SU-DHL-6 (cell line): ENCODE results near the gene JADE2.
"Not testable (repeated sequence)": the region's sequence is repeated elsewhere in the genome, so short reads cannot be mapped to it uniquely, and the experiment has no call there.

Experiments used
- H2AFZ ChIP-seq: fragments of 200-600 bp; sonication (generic); 2 replicates; pipeline ENCODE4 v1.6.1; 2014; ENCODE audit warnings: low read depth, mild to moderate bottlenecking, moderate library complexity, mixed read lengths, antibody characterized with exemption, low read length; ENCODE audit not compliant: severe bottlenecking
- H3F3A ChIP-seq: fragments of 200-600 bp; shearing (Covaris generic); 2 replicates; pipeline ENCODE4 v1.6.0; 2016; ENCODE audit warnings: antibody characterized with exemption, mild to moderate bottlenecking; ENCODE audit not compliant: insufficient read depth
- H3K27ac ChIP-seq: fragments of 200-600 bp; sonication (generic); 2 replicates; pipeline ENCODE4 v1.5.1; 2016; ENCODE audit warnings: low read depth, mild to moderate bottlenecking, low read length, moderate library complexity, mixed read lengths
- H3K27me3 ChIP-seq: fragments of 200-600 bp; sonication (generic), shearing (Covaris generic); 2 replicates; pipeline ENCODE4 v1.6.0; 2014; ENCODE audit warnings: mild to moderate bottlenecking, low read length
- H3K36me3 ChIP-seq: fragments of 200-600 bp; sonication (generic); 2 replicates; pipeline ENCODE4 v1.6.1; 2014; ENCODE audit warnings: mild to moderate bottlenecking, low read length, mixed read lengths
- H3K4me2 ChIP-seq: fragments of 300-600, 200-600 bp; shearing (Covaris generic), sonication (generic); 2 replicates; pipeline ENCODE4 v1.6.0; 2014; ENCODE audit warnings: low read length, low read depth, mild to moderate bottlenecking; ENCODE audit not compliant: poor library complexity, severe bottlenecking
- H3K4me3 ChIP-seq: fragments of 200-600 bp; sonication (generic); 2 replicates; pipeline ENCODE4 v1.5.1; 2014; ENCODE audit warnings: antibody characterized with exemption, low read length, mild to moderate bottlenecking, mixed read lengths; ENCODE audit not compliant: insufficient read depth, poor library complexity, severe bottlenecking
- H3K79me2 ChIP-seq: fragments of 200-600 bp; sonication (generic); 2 replicates; pipeline ENCODE4 v1.6.1; 2014; ENCODE audit warnings: mild to moderate bottlenecking, low read length, moderate library complexity; ENCODE audit not compliant: insufficient read depth
- H3K9ac ChIP-seq: fragments of 200-600 bp; sonication (generic); 2 replicates; pipeline ENCODE4 v1.7.0; 2014; ENCODE audit warnings: mild to moderate bottlenecking, low read length
- H3K9me2 ChIP-seq: fragments of 200-600 bp; sonication (generic); replicated peaks from 2 replicates; pipeline ENCODE4 v1.6.1; 2014; ENCODE audit warnings: low read length; ENCODE audit not compliant: insufficient read depth
- H3K9me3 ChIP-seq: fragments of 200-600 bp; sonication (generic); 2 replicates; pipeline ENCODE4 v1.6.1; 2014; ENCODE audit warnings: low read length, mixed read lengths; ENCODE audit not compliant: insufficient read depth
- H4K20me1 ChIP-seq: fragments of 200-600 bp; sonication (generic); 2 replicates; pipeline ENCODE4 v1.6.1; 2014; ENCODE audit warnings: low read depth, mild to moderate bottlenecking, antibody characterized with exemption, low read length, moderate library complexity, mixed read lengths
- EZH2phosphoT487 ChIP-seq: fragments of 200-600 bp; sonication (generic), shearing (Covaris generic); conservative IDR thresholded peaks from 2 replicates; pipeline ENCODE4 v1.6.1; 2018; ENCODE audit warnings: mild to moderate bottlenecking, antibody characterized with exemption, low read length, moderate library complexity, mixed read lengths
- TF ChIP-seq, protein P1 (sequence below): fragments of 200-600 bp; sonication (generic); IDR thresholded peaks from one replicate; pipeline ENCODE4 v1.5.1; 2017; ENCODE audit warnings: antibody characterized with exemption, mild to moderate bottlenecking, low read length, moderate library complexity; ENCODE audit not compliant: insufficient read depth, poor library complexity, severe bottlenecking

JADE2 gene

DNA sequence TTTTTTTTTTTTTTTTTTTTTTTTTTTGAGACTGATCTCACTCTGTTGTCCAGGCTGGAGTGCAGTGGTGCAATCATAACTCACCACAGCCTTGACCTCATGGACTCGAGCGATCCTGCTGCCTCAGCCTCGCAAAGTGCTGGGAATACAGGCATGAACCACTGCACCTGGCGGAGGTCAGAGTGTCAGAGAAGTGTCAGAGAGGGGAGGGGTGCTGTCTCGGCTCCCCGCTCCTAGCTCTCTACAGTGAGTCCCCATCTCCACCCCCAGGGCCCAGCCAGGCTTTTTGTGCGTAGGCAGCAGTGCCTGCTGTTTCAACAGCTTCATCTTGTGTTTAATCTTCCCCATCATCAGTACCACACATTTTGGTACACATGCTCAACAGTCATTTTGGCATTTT is 68.9 kb downstream of the JADE2 start:
- Histone ChIP-seq H3K79me2 (no peaks in the 10 kb centered on the region), H3K27me3 (no peaks in the 10 kb centered on the region), H2AFZ (no peak overlapping the region), H4K20me1 (no peaks in the 10 kb centered on the region), H3K36me3 (no peaks in the 10 kb centered on the region), H3K9me2 (no peaks in the 10 kb centered on the region), H3K4me2 (no peak overlapping the region), H3K27ac (no peak overlapping the region), H3F3A (no peaks in the 10 kb centered on the region), H3K4me3 (no peak overlapping the region), H3K9ac (no peak overlapping the region), H3K9me3 (no peaks in the 10 kb centered on the region)
- TF ChIP-seq, protein P1, sequence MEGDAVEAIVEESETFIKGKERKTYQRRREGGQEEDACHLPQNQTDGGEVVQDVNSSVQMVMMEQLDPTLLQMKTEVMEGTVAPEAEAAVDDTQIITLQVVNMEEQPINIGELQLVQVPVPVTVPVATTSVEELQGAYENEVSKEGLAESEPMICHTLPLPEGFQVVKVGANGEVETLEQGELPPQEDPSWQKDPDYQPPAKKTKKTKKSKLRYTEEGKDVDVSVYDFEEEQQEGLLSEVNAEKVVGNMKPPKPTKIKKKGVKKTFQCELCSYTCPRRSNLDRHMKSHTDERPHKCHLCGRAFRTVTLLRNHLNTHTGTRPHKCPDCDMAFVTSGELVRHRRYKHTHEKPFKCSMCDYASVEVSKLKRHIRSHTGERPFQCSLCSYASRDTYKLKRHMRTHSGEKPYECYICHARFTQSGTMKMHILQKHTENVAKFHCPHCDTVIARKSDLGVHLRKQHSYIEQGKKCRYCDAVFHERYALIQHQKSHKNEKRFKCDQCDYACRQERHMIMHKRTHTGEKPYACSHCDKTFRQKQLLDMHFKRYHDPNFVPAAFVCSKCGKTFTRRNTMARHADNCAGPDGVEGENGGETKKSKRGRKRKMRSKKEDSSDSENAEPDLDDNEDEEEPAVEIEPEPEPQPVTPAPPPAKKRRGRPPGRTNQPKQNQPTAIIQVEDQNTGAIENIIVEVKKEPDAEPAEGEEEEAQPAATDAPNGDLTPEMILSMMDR = no peak
- no peak for TF ChIP-seq EZH2phosphoT487

DNA sequence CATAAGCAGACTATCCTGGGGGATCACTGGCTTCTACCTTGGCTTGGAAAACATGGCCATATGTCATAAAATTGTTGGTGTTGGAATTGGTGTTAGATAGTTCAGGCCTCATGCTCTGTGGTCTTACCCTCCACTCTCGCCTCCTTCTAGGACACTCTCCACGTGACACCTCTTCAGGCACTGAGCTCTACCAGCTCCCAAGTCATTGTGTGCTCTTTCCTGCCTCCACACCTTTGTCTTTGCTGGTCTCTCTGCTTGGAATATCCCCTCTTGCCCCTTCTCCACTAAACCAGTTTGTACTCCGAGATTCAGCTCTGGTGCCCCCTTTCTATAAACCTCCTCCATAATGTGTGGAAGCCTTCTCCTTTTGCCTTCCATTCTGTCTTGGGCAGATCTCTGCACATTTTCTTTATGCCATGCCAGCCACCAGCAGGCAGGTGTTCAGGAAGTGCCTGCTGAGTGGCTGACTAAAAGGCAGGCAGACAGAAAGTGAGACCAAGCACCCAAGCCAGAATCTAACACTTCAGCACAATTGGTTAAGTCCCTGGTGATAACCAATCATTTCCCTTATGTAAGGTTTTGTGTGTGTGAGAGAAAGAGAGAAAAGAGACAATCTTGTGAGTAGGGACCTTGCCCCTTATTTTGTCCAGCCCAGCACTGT is 69.5 kb downstream of the JADE2 start:
- no peak overlapping the region for H3K4me2 ChIP-seq

DNA sequence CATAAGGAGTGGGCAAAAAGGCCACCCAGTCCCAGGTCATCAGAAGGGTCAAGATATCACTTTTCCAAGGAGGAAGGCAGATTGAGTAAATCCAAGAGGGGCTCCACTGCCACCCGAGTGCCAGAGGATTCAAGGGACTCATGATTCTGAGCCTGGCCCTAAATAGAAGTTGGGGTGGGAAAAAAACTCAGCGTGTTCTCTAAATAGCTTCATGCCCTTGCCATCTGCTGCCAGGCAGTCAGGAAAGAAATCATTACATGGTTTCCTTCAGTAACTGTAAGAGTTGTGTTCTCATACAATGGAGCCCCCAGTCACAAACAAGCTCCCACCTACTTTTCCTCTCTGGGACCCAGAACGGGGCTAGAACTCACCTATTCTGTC is 70.0 kb downstream of the JADE2 start:
- no peaks in the 10 kb centered on the region for H3K9me2 ChIP-seq
- H3K9ac ChIP-seq = no peak overlapping the region
- H2AFZ ChIP-seq = no peak overlapping the region
- no peaks in the 10 kb centered on the region for H3K36me3 ChIP-seq
- H4K20me1 ChIP-seq = no peaks in the 10 kb centered on the region
- no peak overlapping the region for H3K4me3 ChIP-seq
- H3F3A ChIP-seq = no peaks in the 10 kb centered on the region
- no peaks in the 10 kb centered on the region for H3K27me3 ChIP-seq
- H3K4me2 ChIP-seq = no peak overlapping the region
- no peaks in the 10 kb centered on the region for H3K9me3 ChIP-seq
- H3K79me2 ChIP-seq = no peaks in the 10 kb centered on the region
- H3K27ac ChIP-seq = no peak overlapping the region
- TF ChIP-seq, protein P1 = no peak
- TF ChIP-seq EZH2phosphoT487 = no peak

More for the DNA sequence above, 69.5 kb downstream of the JADE2 start:
- TF ChIP-seq EZH2phosphoT487 = no peak
- TF ChIP-seq, protein P1 = no peak
- Histone ChIP-seq H3K36me3 (no peaks in the 10 kb centered on the region), H3K27ac (no peak overlapping the region), H3F3A (no peaks in the 10 kb centered on the region), H3K27me3 (no peaks in the 10 kb centered on the region), H3K9me2 (no peaks in the 10 kb centered on the region), H3K9ac (no peak overlapping the region), H4K20me1 (no peaks in the 10 kb centered on the region), H3K4me3 (no peak overlapping the region), H3K79me2 (no peaks in the 10 kb centered on the region), H3K9me3 (no peaks in the 10 kb centered on the region), H2AFZ (no peak overlapping the region)

DNA sequence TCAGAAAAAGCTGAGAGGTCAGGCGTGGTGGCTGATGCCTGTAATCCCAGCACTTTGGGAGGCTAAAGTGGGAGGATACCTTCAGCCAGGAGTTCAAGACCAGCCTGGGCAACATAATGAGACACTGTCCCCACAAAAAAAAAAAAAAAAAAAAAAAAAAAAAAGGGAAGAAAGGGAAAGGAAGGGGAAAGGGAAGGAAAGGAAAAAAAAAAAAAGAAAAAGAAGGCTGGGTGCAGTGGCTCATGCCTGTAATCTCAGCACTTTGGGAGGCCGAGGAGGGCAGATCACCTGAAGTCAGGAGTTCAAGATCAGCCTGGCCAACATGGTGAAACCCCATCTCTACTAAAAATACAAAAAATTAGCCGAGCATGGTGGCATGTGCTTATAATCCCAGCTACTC is 74.3 kb downstream of the JADE2 start:
- H3K4me3 ChIP-seq, H3K4me2 ChIP-seq: not testable (repeated sequence)

More for the DNA sequence above, 74.3 kb downstream of the JADE2 start:
- H3K9ac ChIP-seq, H3K27me3 ChIP-seq, H3K9me2 ChIP-seq, H4K20me1 ChIP-seq, H2AFZ ChIP-seq, H3K27ac ChIP-seq, H3K36me3 ChIP-seq, H3K79me2 ChIP-seq, H3F3A ChIP-seq, H3K9me3 ChIP-seq: not testable (repeated sequence)
